K562 (cell line): ENCODE data around the gene LLGL2.

Source experiments
- CBX1 ChIP-seq: sonication (generic); IDR thresholded peaks from 2 replicates; pipeline ENCODE4 v1.6.1; 2016; ENCODE audit warnings: antibody characterized with exemption, low read depth, mild to moderate bottlenecking
- CBX2 ChIP-seq: fragments of 200-600 bp; sonication (generic); IDR thresholded peaks from one replicate; pipeline ENCODE4 v1.6.1; 2012; ENCODE audit warnings: mild to moderate bottlenecking, low read length, inconsistent platforms; ENCODE audit not compliant: insufficient read depth, poor library complexity, severe bottlenecking
- CTCF ChIP-seq, 3 experiments: IDR thresholded peaks in 2 of 3; conservative IDR thresholded peaks in 1 of 3; 2 replicates each; pipeline ENCODE4 v1.5.1; 2011 to 2012; ENCODE audit warnings: low read length in 3 of 3, mild to moderate bottlenecking in 3 of 3, control low read depth in 2 of 3, improper control_type of control experiment in 1 of 3, inconsistent platforms in 1 of 3, low read depth in 1 of 3, mixed read lengths in 1 of 3, moderate library complexity in 1 of 3; ENCODE audit not compliant: insufficient read depth in 2 of 3
- EP300 ChIP-seq: IDR thresholded peaks from 2 replicates; pipeline ENCODE4 v1.6.1; 2012; ENCODE audit warnings: low read length, improper control_type of control experiment
- FOXP4 ChIP-seq: sonication (generic); formaldehyde crosslinking; IDR thresholded peaks from 2 replicates; pipeline ENCODE4 v1.8.0; 2022; ENCODE audit warnings: mild to moderate bottlenecking, missing genetic modification reagents, borderline replicate concordance
- KLF1 ChIP-seq: fragments of 450-650 bp; IDR thresholded peaks from 2 replicates; pipeline ENCODE4 v1.6.1; 2016; ENCODE audit warnings: missing genetic modification characterization, missing compliant biosample characterization
- MEF2D ChIP-seq: conservative IDR thresholded peaks from 2 replicates; pipeline ENCODE4 v1.6.1; 2016; ENCODE audit warnings: low read depth, missing genetic modification characterization, missing compliant biosample characterization
- NBN ChIP-seq: fragments of 450-650 bp; IDR thresholded peaks from 2 replicates; pipeline ENCODE4 v1.6.1; 2016; ENCODE audit warnings: low read depth, mild to moderate bottlenecking
- NCOA4 ChIP-seq: fragments of 450-650 bp; IDR thresholded peaks from 2 replicates; pipeline ENCODE4 v1.6.1; 2018; ENCODE audit warnings: mild to moderate bottlenecking; ENCODE audit not compliant: partially characterized antibody

DNA sequence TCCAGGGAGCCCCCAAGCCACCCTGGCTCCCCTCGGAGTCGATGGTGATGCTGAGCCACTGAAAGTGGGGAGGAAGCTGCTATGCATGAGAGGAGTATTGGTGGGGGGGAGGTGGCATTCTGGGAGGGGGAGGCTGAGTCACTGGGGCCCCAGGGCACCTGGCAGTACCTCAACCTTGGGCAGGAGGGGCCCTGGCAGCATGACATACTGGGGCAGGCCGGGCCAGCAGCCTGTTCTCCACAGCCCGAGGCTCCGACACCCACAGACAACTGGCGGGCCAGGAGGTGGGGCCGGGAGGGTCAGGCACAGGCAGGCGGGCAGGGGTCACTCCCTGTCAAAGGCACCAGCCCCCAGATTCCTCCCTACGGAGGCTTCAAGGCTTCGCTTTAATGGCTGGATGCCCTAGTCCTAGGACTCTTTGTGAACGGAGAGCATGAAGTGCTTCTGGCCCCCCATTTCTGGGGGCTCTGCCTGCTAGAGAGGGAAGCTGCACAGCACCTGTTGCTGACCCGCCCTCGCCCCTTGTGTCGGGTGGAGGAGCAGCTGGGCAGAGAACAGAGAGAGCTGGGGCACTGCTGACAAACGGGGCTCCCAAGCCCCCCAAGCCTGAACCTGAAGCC is 11.1 kb upstream of the LLGL2 start:
- TF ChIP-seq CTCF (IDR thresholded peaks at IDR 0.05 in 2 of 3, conservative IDR thresholded peaks at IDR 0.05 in 1 of 3; ENCODE audit: insufficient read depth in 2 of 3, low read depth in 1 of 3, low read length in 3 of 3) (no peak), CBX2 (no peak), MEF2D (tag) (no peak), CBX1 (no peak), NBN (no peak), NCOA4 (no peak), FOXP4 (CRISPR knock-in tag) (no peak), KLF1 (tag) (no peak), EP300 (no peak)
